ENCODE results near the gene SNTN.

Gene SNTN

GRCh38 chr3:63662011-63662410 is 9.5 kb downstream of the SNTN start:
- no peak for DNase-seq (ENCODE audit: low spot score)
- TF ChIP-seq, protein P1, sequence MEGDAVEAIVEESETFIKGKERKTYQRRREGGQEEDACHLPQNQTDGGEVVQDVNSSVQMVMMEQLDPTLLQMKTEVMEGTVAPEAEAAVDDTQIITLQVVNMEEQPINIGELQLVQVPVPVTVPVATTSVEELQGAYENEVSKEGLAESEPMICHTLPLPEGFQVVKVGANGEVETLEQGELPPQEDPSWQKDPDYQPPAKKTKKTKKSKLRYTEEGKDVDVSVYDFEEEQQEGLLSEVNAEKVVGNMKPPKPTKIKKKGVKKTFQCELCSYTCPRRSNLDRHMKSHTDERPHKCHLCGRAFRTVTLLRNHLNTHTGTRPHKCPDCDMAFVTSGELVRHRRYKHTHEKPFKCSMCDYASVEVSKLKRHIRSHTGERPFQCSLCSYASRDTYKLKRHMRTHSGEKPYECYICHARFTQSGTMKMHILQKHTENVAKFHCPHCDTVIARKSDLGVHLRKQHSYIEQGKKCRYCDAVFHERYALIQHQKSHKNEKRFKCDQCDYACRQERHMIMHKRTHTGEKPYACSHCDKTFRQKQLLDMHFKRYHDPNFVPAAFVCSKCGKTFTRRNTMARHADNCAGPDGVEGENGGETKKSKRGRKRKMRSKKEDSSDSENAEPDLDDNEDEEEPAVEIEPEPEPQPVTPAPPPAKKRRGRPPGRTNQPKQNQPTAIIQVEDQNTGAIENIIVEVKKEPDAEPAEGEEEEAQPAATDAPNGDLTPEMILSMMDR (IDR thresholded peaks at IDR 0.05; ENCODE audit: extremely low read depth, insufficient read depth, missing control alignments): no peak
- in situ Hi-C loops (cut with MboI; ENCODE audit: low pct_unique_long_range_greater_than_20kb, low sequenced_read_pairs, unreplicated experiment): no loop called here

DNA sequence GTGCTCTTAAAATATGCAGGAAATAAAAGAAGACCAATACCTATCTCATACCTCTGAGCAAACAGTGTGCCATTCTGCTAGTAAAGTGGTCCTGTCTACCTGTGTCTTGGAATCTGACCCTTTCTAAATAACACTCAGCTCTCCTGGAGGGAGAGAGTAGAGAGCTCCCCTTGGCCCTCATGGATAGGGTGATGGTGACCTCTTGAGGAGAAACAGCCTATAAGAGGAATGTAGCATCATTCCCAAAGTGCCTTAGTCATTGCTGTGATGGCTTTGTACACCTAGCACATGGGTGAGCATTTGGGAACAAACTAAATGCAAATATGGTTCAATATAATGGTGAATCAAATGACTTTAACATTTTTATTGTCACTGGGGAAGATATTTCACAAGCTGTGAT is 10.0 kb downstream of the SNTN start:
- in situ Hi-C loops (cut with MboI; ENCODE audit: low pct_unique_long_range_greater_than_20kb, low sequenced_read_pairs, unreplicated experiment): no loop called here
- TF ChIP-seq, protein P1 (IDR thresholded peaks at IDR 0.05; ENCODE audit: extremely low read depth, insufficient read depth, missing control alignments): no peak
- DNase-seq (ENCODE audit: low spot score): no peak

- TF ChIP-seq, protein P1 (IDR thresholded peaks at IDR 0.05; ENCODE audit: extremely low read depth, insufficient read depth, missing control alignments): no peak
- in situ Hi-C loops (cut with MboI; ENCODE audit: low pct_unique_long_range_greater_than_20kb, low sequenced_read_pairs, unreplicated experiment): no loop called here
- DNase-seq (ENCODE audit: low spot score): no peak
Measured at GRCh38 chr3:63670544-63670943, 18.1 kb downstream of the SNTN start.

DNA sequence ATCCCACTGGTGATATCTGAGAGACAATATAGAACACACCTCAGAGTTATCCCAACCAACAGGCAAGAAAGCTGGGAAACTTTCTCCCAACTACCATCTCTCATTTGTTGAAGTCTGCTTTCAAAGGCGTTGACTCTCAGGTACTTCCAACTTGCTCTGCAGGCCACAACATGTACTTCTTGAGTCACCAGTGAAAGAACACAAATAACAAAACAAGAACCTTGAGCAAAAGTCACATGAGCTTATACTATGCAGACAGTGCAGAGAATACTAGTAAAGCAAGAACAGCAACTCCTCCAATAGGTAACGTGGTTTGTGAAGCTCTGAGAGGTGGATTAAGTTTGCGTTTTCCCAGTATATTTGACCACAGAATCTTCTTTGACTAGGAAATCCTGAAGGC is 20.6 kb downstream of the SNTN start:
- in situ Hi-C loops (cut with MboI; ENCODE audit: low pct_unique_long_range_greater_than_20kb, low sequenced_read_pairs, unreplicated experiment): no loop called here
- DNase-seq (ENCODE audit: low spot score): no peak
- TF ChIP-seq, protein P1 (IDR thresholded peaks at IDR 0.05; ENCODE audit: extremely low read depth, insufficient read depth, missing control alignments): no peak

- in situ Hi-C loops (cut with MboI; ENCODE audit: low pct_unique_long_range_greater_than_20kb, low sequenced_read_pairs, unreplicated experiment): no loop called here
- no peak for DNase-seq (ENCODE audit: low spot score)
Measured at GRCh38 chr3:63674586-63674985, 22.1 kb downstream of the SNTN start.

GRCh38 chr3:63679186-63679585 is 26.7 kb downstream of the SNTN start:
- DNase-seq (ENCODE audit: low spot score): no peak
- in situ Hi-C loops (cut with MboI; ENCODE audit: low pct_unique_long_range_greater_than_20kb, low sequenced_read_pairs, unreplicated experiment): no loop called here
- TF ChIP-seq, protein P1 (IDR thresholded peaks at IDR 0.05; ENCODE audit: extremely low read depth, insufficient read depth, missing control alignments): no peak

More at GRCh38 chr3:63674586-63674985, 22.1 kb downstream of the SNTN start:
- TF ChIP-seq, protein P1 (IDR thresholded peaks at IDR 0.05; ENCODE audit: extremely low read depth, insufficient read depth, missing control alignments): no peak

DNA sequence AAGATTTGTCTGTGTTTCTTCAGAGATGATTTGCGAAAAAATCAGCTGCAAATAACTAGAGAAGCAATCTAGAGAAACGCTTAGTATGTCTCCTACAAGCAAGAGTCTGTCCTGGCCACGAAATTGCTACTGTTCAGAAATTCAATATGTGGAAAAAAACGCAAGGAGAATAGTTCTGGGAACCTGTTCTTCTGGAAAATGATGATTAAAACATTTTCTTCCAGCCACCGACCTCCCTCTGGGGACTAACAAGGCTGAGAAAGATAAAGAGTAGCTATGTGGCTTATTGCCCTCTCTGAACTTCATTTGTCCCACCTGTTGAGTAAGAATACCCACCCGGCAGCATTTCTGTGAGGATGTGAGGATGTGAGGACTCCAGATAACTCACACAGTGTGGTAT is 31.6 kb downstream of the SNTN start:
- TF ChIP-seq, protein P1 (IDR thresholded peaks at IDR 0.05; ENCODE audit: extremely low read depth, insufficient read depth, missing control alignments): no peak
- DNase-seq (ENCODE audit: low spot score): no peak
- in situ Hi-C loops (cut with MboI; ENCODE audit: low pct_unique_long_range_greater_than_20kb, low sequenced_read_pairs, unreplicated experiment): no loop called here
